Endodermal cell (in vitro differentiated cells): ENCODE data around the gene LEF1. TPM values are rescaled to one million over a fixed set of nuclear protein-coding genes. Genes with fewer than 3 reads are reported as not detected.

ENCODE experiments used
- DNase-seq: peaks from one replicate; pipeline ENCODE4 v3.0.0-alpha.2; 2017
- H3K27ac ChIP-seq: 2 replicates; pipeline ENCODE4 v1.5.1; 2013; ENCODE audit warnings: mild to moderate bottlenecking, low read depth, low read length, moderate library complexity
- H3K27me3 ChIP-seq: 2 replicates; pipeline ENCODE4 v1.6.1; 2013; ENCODE audit warnings: mild to moderate bottlenecking, low read length, moderate library complexity; ENCODE audit not compliant: insufficient read depth, control insufficient read depth, poor library complexity, severe bottlenecking
- H3K36me3 ChIP-seq: 2 replicates; pipeline ENCODE4 v1.7.0; 2013; ENCODE audit warnings: mild to moderate bottlenecking, low read length, moderate library complexity; ENCODE audit not compliant: control insufficient read depth, insufficient read depth
- H3K4me1 ChIP-seq: one replicate; pipeline ENCODE4 v1.7.0; 2013; ENCODE audit warnings: low read length; ENCODE audit not compliant: control insufficient read depth, insufficient read depth
- H3K4me3 ChIP-seq: 2 replicates; pipeline ENCODE4 v1.5.1; 2013; ENCODE audit warnings: mild to moderate bottlenecking, low read length, moderate library complexity
- H3K9ac ChIP-seq: 2 replicates; pipeline ENCODE4 v1.6.1; 2013; ENCODE audit warnings: mild to moderate bottlenecking, low read length, moderate library complexity; ENCODE audit not compliant: poor library complexity, severe bottlenecking; ENCODE audit errors: extremely low read depth
- H3K9me3 ChIP-seq: 2 replicates; pipeline ENCODE4 v1.6.1; 2013; ENCODE audit warnings: mild to moderate bottlenecking, low read length, moderate library complexity; ENCODE audit not compliant: control insufficient read depth
- H3K27ac Mint-ChIP-seq: 2 replicates; pipeline ENCODE4 v1.8.0; 2020; ENCODE audit warnings: mixed read lengths
- H3K27me3 Mint-ChIP-seq: 2 replicates; pipeline ENCODE4 v1.8.0; 2021; ENCODE audit warnings: mild to moderate bottlenecking, mixed read lengths; ENCODE audit not compliant: insufficient read depth
- H3K36me3 Mint-ChIP-seq: 2 replicates; pipeline ENCODE4 v1.8.0; 2020; ENCODE audit warnings: low read depth, mixed read lengths
- H3K4me1 Mint-ChIP-seq: 2 replicates; pipeline ENCODE4 v1.8.0; 2020; ENCODE audit warnings: mixed read lengths
- H3K4me3 Mint-ChIP-seq: 2 replicates; pipeline ENCODE4 v1.8.0; 2020; ENCODE audit warnings: mild to moderate bottlenecking, moderate library complexity, mixed read lengths
- H3K9me3 Mint-ChIP-seq: 2 replicates; pipeline ENCODE4 v1.8.0; 2020; ENCODE audit warnings: mild to moderate bottlenecking, mixed read lengths
- WGBS, 2 experiments: methylation state at CpG; one replicate each; pipeline versions ENCODE4 v1.1.5 to v1.1.7; 2013; ENCODE audit warnings: missing lambda C conversion rate in 2 of 2, mixed read lengths in 1 of 2; ENCODE audit not compliant: insufficient coverage in 1 of 2, insufficient read length in 1 of 2; 5-methylcytosine and 5-hydroxymethylcytosine counted together
- total RNA-seq, 2 donors: library from RNA; stranded (reverse); fragmentation: NEBNext Ultra II Directional in 1 of 2; extraction: Animal tissue kit (Norgen Biotek cat#: 25700) in 1 of 2; gene quantifications; 2 replicates in 1 of 2; 3 replicates in 1 of 2; pipeline ENCODE4 v1.2.1, GENCODE V29; 2021
- TF ChIP-seq, protein P1 (sequence below): fragments of 200-600 bp; sonication (generic); conservative IDR thresholded peaks from 2 replicates; pipeline ENCODE4 v1.5.0; 2021; ENCODE audit warnings: antibody characterized with exemption, mild to moderate bottlenecking

LEF1 gene
- total RNA-seq, 2 donors from 2014 or later: 0.95 to 1.6 TPM

DNA sequence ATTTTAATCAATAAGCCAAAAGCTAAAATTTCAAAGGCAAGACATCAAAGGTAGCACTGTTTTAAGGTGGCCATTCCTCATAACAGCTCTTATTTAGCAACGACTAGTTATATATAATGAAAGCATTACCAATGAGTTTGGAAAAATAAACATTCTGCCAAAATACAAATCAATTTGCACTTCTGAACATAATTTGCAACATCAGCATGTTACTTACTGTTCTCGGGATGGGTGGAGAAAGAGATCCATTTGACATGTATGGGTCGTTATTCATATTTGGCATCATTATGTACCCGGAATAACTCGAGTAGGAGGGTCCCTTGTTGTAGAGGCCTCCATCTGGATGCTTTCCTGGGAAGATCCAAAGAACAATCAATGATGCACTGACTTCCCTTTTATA, 5.4 kb downstream of the LEF1 start:
- DNase-seq: no peak
- Histone ChIP-seq H3K36me3 (no peaks in the 10 kb centered on the region), H3K9me3 (no peaks in the 10 kb centered on the region), H3K27me3 (peaks cover 75% of the 10 kb centered on the region), H3K4me1 (peaks cover 3% of the 10 kb centered on the region), H3K9ac (no peak overlapping the region), H3K27ac (no peak overlapping the region), H3K4me3 (no peak overlapping the region)
- H3K9me3 Mint-ChIP-seq: no peaks in the 10 kb centered on the region
- peaks cover 82% of the 10 kb centered on the region for H3K27me3 Mint-ChIP-seq
- H3K27ac Mint-ChIP-seq: no peak overlapping the region
- 90 to 96% methylated on average over 4 to 5 of the region's 5 CpGs for WGBS, 2 experiments
- peaks cover 19% of the 10 kb centered on the region for H3K4me1 Mint-ChIP-seq
- H3K4me3 Mint-ChIP-seq: no peak overlapping the region
- TF ChIP-seq, protein P1, sequence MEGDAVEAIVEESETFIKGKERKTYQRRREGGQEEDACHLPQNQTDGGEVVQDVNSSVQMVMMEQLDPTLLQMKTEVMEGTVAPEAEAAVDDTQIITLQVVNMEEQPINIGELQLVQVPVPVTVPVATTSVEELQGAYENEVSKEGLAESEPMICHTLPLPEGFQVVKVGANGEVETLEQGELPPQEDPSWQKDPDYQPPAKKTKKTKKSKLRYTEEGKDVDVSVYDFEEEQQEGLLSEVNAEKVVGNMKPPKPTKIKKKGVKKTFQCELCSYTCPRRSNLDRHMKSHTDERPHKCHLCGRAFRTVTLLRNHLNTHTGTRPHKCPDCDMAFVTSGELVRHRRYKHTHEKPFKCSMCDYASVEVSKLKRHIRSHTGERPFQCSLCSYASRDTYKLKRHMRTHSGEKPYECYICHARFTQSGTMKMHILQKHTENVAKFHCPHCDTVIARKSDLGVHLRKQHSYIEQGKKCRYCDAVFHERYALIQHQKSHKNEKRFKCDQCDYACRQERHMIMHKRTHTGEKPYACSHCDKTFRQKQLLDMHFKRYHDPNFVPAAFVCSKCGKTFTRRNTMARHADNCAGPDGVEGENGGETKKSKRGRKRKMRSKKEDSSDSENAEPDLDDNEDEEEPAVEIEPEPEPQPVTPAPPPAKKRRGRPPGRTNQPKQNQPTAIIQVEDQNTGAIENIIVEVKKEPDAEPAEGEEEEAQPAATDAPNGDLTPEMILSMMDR: no peak
- no peaks in the 10 kb centered on the region for H3K36me3 Mint-ChIP-seq

DNA sequence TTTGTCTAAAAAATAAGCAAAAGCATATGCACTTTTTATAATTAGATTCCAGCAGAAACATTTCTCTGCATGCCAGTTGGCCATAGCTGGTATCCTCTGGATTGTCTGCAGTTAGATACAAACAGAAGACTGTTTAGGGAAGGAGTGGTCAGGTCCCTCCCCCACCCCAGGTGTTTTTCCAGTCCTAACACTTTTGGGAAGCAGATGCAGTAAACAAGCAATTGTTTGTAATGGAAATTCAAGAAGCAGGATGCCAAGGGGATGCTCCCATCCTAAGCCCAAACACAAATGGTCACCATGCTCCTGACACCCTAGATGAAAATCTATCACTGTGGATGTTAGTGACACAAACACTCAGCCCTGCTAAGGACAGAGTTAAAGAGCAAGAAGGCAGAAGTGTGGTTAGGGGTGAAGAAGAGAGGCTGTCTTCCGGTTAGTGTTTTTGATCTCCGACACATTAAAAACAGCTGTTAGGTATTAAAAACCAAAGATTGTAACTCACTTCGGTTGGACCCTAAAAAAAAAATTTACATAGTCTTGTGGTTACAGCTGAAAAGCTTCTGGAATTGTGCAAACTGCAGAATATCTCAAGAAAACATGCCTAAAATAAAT, 7.9 kb downstream of the LEF1 start:
- peaks cover 71% of the 10 kb centered on the region for H3K27me3 Mint-ChIP-seq
- peaks cover 14% of the 10 kb centered on the region for H3K4me1 Mint-ChIP-seq
- WGBS, 2 experiments: 66 to 87% methylated on average over 3 of the region's 3 CpGs
- no peaks in the 10 kb centered on the region for H3K9me3 ChIP-seq
- no peak overlapping the region for H3K27ac Mint-ChIP-seq
- H3K36me3 Mint-ChIP-seq: no peaks in the 10 kb centered on the region
- no peaks in the 10 kb centered on the region for H3K4me1 ChIP-seq
- peaks cover 50% of the 10 kb centered on the region for H3K27me3 ChIP-seq
- TF ChIP-seq, protein P1: no peak
- no peak overlapping the region for H3K4me3 ChIP-seq
- no peak overlapping the region for H3K27ac ChIP-seq
- H3K9ac ChIP-seq: no peak overlapping the region
- peak overlapping the region; percentile 15 for H3K4me3 Mint-ChIP-seq
- H3K9me3 Mint-ChIP-seq: no peaks in the 10 kb centered on the region
- DNase-seq: peak; percentile 65
- no peaks in the 10 kb centered on the region for H3K36me3 ChIP-seq

DNA sequence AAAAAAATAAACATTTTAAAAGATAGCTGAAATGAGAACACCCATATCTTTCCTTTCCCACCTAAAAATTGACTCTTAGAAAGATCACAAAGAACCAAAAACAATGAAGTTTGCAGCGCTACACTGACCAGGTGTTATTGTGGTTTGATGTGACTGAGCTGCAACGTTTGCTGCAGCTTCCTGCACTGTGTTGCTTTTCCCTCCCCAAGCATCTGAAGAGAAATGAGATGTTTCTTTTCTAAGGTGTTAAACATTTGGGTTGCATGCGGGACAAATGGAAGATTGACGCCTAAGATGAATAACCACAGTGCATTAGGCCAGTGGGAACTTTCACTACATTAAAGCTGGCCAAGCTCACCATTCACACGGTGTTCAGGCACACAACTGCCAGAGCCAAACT, 8.9 kb downstream of the LEF1 start:
- Mint-ChIP-seq H3K9me3 (no peaks in the 10 kb centered on the region), H3K36me3 (no peaks in the 10 kb centered on the region), H3K27ac (no peak overlapping the region), H3K27me3 (peaks cover 65% of the 10 kb centered on the region), H3K4me1 (peaks cover 20% of the 10 kb centered on the region), H3K4me3 (no peak overlapping the region)
- TF ChIP-seq, protein P1: no peak
- H3K9ac ChIP-seq: no peak overlapping the region
- 73 to 77% methylated on average over 3 to 5 of the region's 5 CpGs for WGBS, 2 experiments
- no peak overlapping the region for H3K4me3 ChIP-seq
- H3K27ac ChIP-seq: no peak overlapping the region
- peaks cover 40% of the 10 kb centered on the region for H3K27me3 ChIP-seq
- no peaks in the 10 kb centered on the region for H3K9me3 ChIP-seq
- H3K36me3 ChIP-seq: no peaks in the 10 kb centered on the region
- H3K4me1 ChIP-seq: no peaks in the 10 kb centered on the region
- DNase-seq: no peak
